Gastroesophageal sphincter (tissue), 4 donors: ENCODE data around the gene SLC9A2. TPM values are rescaled to one million over a fixed set of nuclear protein-coding genes. Genes with fewer than 3 reads are reported as not detected.

Experiments used
- ATAC-seq: fragments of 150-250 bp; one replicate; pipeline ENCODE4 v1.9.1; 2016; ENCODE audit warnings: mild to moderate bottlenecking, moderate library complexity
- H3K27ac ChIP-seq, 4 donors: fragments of 200-600 bp; sonication (generic) in 3 of 4; 1 replicate in 3 of 4; 2 replicates in 1 of 4; pipeline ENCODE4 v1.5.1; 2016 to 2019
- H3K27me3 ChIP-seq: fragments of 200-600 bp; sonication (generic); one replicate; pipeline ENCODE4 v1.5.1; 2019
- H3K36me3 ChIP-seq, 2 donors: fragments of 200-600 bp; sonication (generic); one replicate each; pipeline ENCODE4 v1.5.1; 2019; ENCODE audit warnings: control low read depth in 1 of 2
- H3K4me1 ChIP-seq, 3 donors: fragments of 200-600 bp; sonication (generic); 1 replicate in 2 of 3; 2 replicates in 1 of 3; pipeline ENCODE4 v1.5.1; 2016 to 2019; ENCODE audit warnings: control low read depth in 2 of 3
- H3K4me3 ChIP-seq, 2 donors: fragments of 200-600 bp; sonication (generic); one replicate each; pipeline ENCODE4 v1.5.1; 2019; ENCODE audit warnings: mild to moderate bottlenecking in 1 of 2, moderate library complexity in 1 of 2
- H3K9me3 ChIP-seq, 3 donors: fragments of 200-600 bp; sonication (generic); one replicate each; pipeline ENCODE4 v1.5.1; 2017 to 2019; ENCODE audit warnings: control low read depth in 2 of 3
- CTCF ChIP-seq, 4 experiments: fragments of 200-600 bp in 2 of 4; fragments of 450-650 bp in 2 of 4; sonication (generic) in 1 of 4; IDR thresholded peaks; one replicate each; pipeline ENCODE4 v1.5.1; 2017 to 2019; ENCODE audit warnings: antibody characterized with exemption in 4 of 4, mild to moderate bottlenecking in 2 of 4, moderate library complexity in 2 of 4
- EP300 ChIP-seq: sonication (generic); formaldehyde crosslinking; IDR thresholded peaks from one replicate; pipeline ENCODE4 v1.6.1; 2017; ENCODE audit warnings: antibody characterized with exemption, mild to moderate bottlenecking
- POLR2A ChIP-seq, 2 donors: fragments of 450-650 bp; IDR thresholded peaks; one replicate each; pipeline ENCODE4 v1.6.1; 2017; ENCODE audit warnings: antibody characterized with exemption in 2 of 2, mild to moderate bottlenecking in 2 of 2, moderate library complexity in 1 of 2
- POLR2AphosphoS5 ChIP-seq: sonication (generic); formaldehyde crosslinking; IDR thresholded peaks from one replicate; pipeline ENCODE4 v1.6.1; 2017; ENCODE audit warnings: antibody characterized with exemption
- WGBS, 2 donors: methylation state at CpG; one replicate each; pipeline ENCODE4 v1.1.5; 2018; ENCODE audit warnings: low coverage in 1 of 2; 5-methylcytosine and 5-hydroxymethylcytosine counted together
- total RNA-seq, 4 donors: library from RNA; depleted of rRNA; stranded (reverse); fragments of >200 nt; gene quantifications; one replicate each; pipeline ENCODE4 v1.1.0, GENCODE V29; 2016

The SLC9A2 gene
- total RNA-seq, 4 donors from 2014 or later = 0.57 TPM; not detected in 3

DNA sequence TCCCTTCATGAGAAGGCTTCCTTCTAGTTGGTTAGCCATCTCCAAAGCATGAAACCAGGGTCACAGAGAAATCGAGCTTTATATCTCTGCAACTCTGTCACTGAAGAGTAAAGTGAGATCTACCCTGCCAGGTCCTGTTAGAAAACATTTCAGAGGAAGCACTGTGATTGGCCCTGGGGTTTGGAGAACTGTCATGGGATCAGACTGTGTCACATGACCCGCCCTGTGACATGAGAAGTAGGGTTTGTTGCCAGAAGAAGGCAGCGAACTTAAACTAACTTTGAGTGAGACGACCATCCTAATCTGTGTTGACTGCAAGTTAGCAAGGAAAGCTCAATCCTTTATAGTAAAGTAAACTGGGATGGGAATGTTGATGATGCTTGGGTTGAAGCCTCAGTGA is 55.5 kb downstream of the SLC9A2 start:
- ATAC-seq = no peak
- peaks cover 5% of the 10 kb centered on the region for H3K27me3 ChIP-seq
- H3K9me3 ChIP-seq = no peaks in the 10 kb centered on the region
- H3K36me3 ChIP-seq = no peaks in the 10 kb centered on the region
- TF ChIP-seq POLR2AphosphoS5 (no peak), EP300 (no peak), POLR2A (IDR thresholded peaks at IDR 0.05) (no peak), CTCF (IDR thresholded peaks at IDR 0.05) (no peak)
- H3K4me1 ChIP-seq = no peaks in the 10 kb centered on the region
- no peak overlapping the region for H3K27ac ChIP-seq
- H3K4me3 ChIP-seq = no peak overlapping the region
- WGBS, 2 donors = 68 to 92% methylated on average over 3 to 4 of the region's 4 CpGs

DNA sequence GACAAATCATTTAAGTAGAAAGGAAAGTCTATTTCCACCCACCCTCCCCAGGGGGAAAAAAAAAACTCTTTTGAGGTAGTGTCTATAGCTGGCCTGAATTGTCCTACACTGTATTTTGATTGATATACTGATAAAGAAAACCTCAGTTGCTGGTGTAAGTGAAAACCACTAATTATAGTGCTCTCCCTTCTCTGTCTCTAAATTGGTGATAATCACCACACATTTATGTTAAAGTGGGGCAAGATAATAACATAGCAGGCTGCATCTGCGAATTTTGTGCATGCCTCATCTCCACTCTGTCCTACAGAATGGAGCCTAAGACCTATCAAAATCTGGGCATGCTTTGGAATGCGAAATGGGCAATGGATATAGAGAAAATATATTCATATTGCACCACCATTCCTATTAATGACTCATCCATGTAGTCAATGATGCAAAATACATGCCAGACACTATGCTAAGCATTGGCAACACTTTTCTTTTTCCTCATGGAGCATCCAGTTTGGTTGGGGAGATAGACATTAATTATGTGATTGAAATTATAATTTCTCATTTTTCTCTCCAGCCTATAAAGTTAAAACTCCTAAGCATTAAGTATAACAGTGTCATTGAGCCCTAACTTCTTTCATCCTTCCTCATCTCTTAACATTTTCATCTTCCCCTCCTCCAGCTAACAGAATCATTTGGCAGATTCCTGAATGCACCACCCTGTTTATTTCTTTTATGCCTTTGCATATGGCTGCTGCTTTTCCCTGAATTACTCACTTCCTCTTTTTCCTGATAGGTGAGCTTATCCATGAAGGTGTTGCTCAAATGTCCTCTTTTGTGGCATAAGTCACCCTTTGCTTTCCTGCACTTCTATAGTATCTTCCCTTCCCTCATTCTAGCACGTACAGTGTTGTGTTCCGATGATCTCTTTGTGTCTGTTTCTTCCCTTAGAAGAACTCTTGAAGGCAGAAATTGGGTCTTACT is 58.2 kb downstream of the SLC9A2 start:
- H3K4me1 ChIP-seq = no peaks in the 10 kb centered on the region
- TF ChIP-seq CTCF (IDR thresholded peaks at IDR 0.05) = no peak
- TF ChIP-seq POLR2AphosphoS5 = no peak
- no peak for TF ChIP-seq POLR2A (IDR thresholded peaks at IDR 0.05)
- no peak for TF ChIP-seq EP300
- WGBS, 2 donors = 72 to 79% methylated on average over 4 of the region's 4 CpGs
- H3K4me3 ChIP-seq = no peak overlapping the region
- H3K27ac ChIP-seq = no peak overlapping the region
- ATAC-seq = no peak
- no peaks in the 10 kb centered on the region for H3K36me3 ChIP-seq
- peaks cover 9% of the 10 kb centered on the region for H3K27me3 ChIP-seq
- no peaks in the 10 kb centered on the region for H3K9me3 ChIP-seq

DNA sequence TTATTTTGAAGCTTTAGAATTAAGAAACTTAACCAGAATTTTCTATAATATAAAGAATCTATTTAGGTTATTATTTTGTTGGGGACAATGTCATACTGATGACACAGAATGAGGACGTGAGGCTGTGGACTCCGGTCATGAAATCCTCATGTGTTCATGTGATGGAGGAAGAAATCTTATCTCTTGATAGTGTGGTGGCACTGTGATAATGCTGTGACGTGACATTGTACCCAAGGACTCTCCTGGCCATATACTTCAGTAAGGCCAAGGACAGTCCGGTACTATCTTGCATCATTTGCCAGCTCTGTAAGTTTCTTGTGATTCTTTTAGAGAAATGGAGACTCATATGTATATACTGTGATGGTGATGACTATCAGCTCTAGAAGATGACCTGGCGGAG is 59.1 kb downstream of the SLC9A2 start:
- H3K9me3 ChIP-seq = no peaks in the 10 kb centered on the region
- peaks cover 9% of the 10 kb centered on the region for H3K27me3 ChIP-seq
- no peaks in the 10 kb centered on the region for H3K36me3 ChIP-seq
- TF ChIP-seq CTCF (IDR thresholded peaks at IDR 0.05) = no peak
- TF ChIP-seq EP300 = no peak
- TF ChIP-seq POLR2AphosphoS5 = no peak
- TF ChIP-seq POLR2A (IDR thresholded peaks at IDR 0.05) = no peak
- H3K4me3 ChIP-seq = no peak overlapping the region
- no peaks in the 10 kb centered on the region for H3K4me1 ChIP-seq
- ATAC-seq = no peak
- no peak overlapping the region for H3K27ac ChIP-seq
- 88% methylated on average over 4 to 5 of the region's 5 CpGs for WGBS, 2 donors

- no peak for TF ChIP-seq EP300
- no peak for TF ChIP-seq CTCF (IDR thresholded peaks at IDR 0.05)
- TF ChIP-seq POLR2A (IDR thresholded peaks at IDR 0.05) = no peak
- no peak for TF ChIP-seq POLR2AphosphoS5
- ATAC-seq = no peak
- H3K9me3 ChIP-seq = no peaks in the 10 kb centered on the region
- no peaks in the 10 kb centered on the region for H3K27me3 ChIP-seq
- WGBS, 2 donors = 77 to 84% methylated on average over 8 to 9 of the region's 11 CpGs
- H3K4me1 ChIP-seq = no peaks in the 10 kb centered on the region
- H3K4me3 ChIP-seq = no peak overlapping the region
- H3K36me3 ChIP-seq = no peaks in the 10 kb centered on the region
- H3K27ac ChIP-seq = no peak overlapping the region
Measured at GRCh38 chr2:102686479-102687439, 67.4 kb downstream of the SLC9A2 start.
